ENCODE measurements around the gene ILK. TPM values are rescaled to one million over a fixed set of nuclear protein-coding genes. Genes with fewer than 3 reads are reported as not detected.

Gene ILK
- total and polyA plus RNA-seq, 2 donors (not counting 3 experiments of a cell fraction or from before 2014, with no cell fraction given), result 221 to 296 TPM

GRCh38 chr11:6571434-6572008, 32.1 kb upstream of the ILK start:
- Histone ChIP-seq H3K27ac (ENCODE audit: insufficient read depth, low read depth, low read length) (no peak overlapping the region), H3K4me1 (ENCODE audit: control insufficient read depth, extremely low read depth, insufficient read depth, low read length) (peaks cover 18% of the 10 kb centered on the region), H2AFZ (ENCODE audit: low read depth, low read length) (no peak overlapping the region), H3K79me2 (ENCODE audit: control insufficient read depth, insufficient read depth, low read length) (no peaks in the 10 kb centered on the region), H3K9me1 (replicated peaks; ENCODE audit: control insufficient read depth, extremely low read depth, insufficient read depth, low read length) (no peaks in the 10 kb centered on the region), H3K9ac (replicated peaks; ENCODE audit: extremely low read depth, insufficient read depth, low read length) (no peak overlapping the region), H3K9me3 (replicated peaks; ENCODE audit: control insufficient read depth, insufficient read depth, low read length) (no peaks in the 10 kb centered on the region), H4K20me1 (replicated peaks; ENCODE audit: control insufficient read depth, extremely low read depth, insufficient read depth, low read length) (no peaks in the 10 kb centered on the region), H3K4me3 (replicated peaks in 1 of 3; ENCODE audit: insufficient read depth in 1 of 3, low read depth in 1 of 3, low read length in 3 of 3) (no peak overlapping the region), H3K4me2 (ENCODE audit: insufficient read depth, low read length) (no peak overlapping the region), H3K36me3 (ENCODE audit: control insufficient read depth in 2 of 2, extremely low read depth in 1 of 2, insufficient read depth in 2 of 2, low read length in 2 of 2) (no peaks in the 10 kb centered on the region), H3K27me3 (ENCODE audit: control insufficient read depth in 2 of 2, insufficient read depth in 2 of 2, low read length in 2 of 2) (no peaks in the 10 kb centered on the region)
- intact Hi-C loops (cut with micrococcal nuclease), result no loop called here
- no TSS peak for BruUV-seq (replicated peaks)
- DNase-seq (ENCODE audit: low read depth, low spot score) (no peak), FAIRE-seq (no peak)
- POLR2A ChIA-PET, result no interaction called here
- dilution Hi-C loops (cut with MboI; ENCODE audit: extremely low pct_ligation_motif_present, low sequenced_read_pairs), result no loop called here
- TF ChIP-seq CTCF (IDR thresholded peaks at IDR 0.05; ENCODE audit: extremely low read depth in 1 of 2, insufficient read depth in 1 of 2, low read depth in 1 of 2, low read length in 2 of 2) (no peak), MAX (IDR thresholded peaks at IDR 0.05; ENCODE audit: insufficient read depth, insufficient read length) (no peak), FOS (IDR thresholded peaks at IDR 0.05; ENCODE audit: borderline replicate concordance, insufficient read depth, low read length) (no peak), EZH2 (IDR thresholded peaks at IDR 0.05; ENCODE audit: borderline replicate concordance, low read depth, low read length, severe bottlenecking) (no peak), POLR2AphosphoS5 (IDR thresholded peaks at IDR 0.05; ENCODE audit: insufficient read depth, low read depth, low read length) (no peak)
- CTCF ChIA-PET, result interaction anchor here (0.9 to 1.4 kb wide), 2 partner anchors 10 to 40 kb away, joined by 3 to 5 read pairs; no protein-coding TSS in a partner anchor

All from endothelial cell of umbilical vein (primary cell).